Measurements from ENCODE around the gene WNT3A. TPM values are rescaled to one million over a fixed set of nuclear protein-coding genes. Genes with fewer than 3 reads are reported as not detected.
A peak's percentile ranks its signal among the peaks of the same experiment; 100 is the strongest.
"Not testable (repeated sequence)": the region's sequence is repeated elsewhere in the genome, so short reads cannot be mapped to it uniquely, and the experiment has no call there.

The WNT3A gene
- total and polyA plus RNA-seq, 9 of the 15 experiments (the other 6 are each of a cell fraction or from before 2014, with no cell fraction given) = not detected

- ATAC-seq; in situ Hi-C loops (cut with MboI); H3K79me2 ChIP-seq (ENCODE audit: control insufficient read depth, insufficient read depth, low read length); H3K27ac ChIP-seq (ENCODE audit: extremely low read depth, low read depth, low read length); BruUV-seq (replicated peaks); intact Hi-C loops (cut with micrococcal nuclease); H4K20me1 ChIP-seq (replicated peaks; ENCODE audit: control insufficient read depth, insufficient read depth, low read length); H3K36me3 ChIP-seq (ENCODE audit: control insufficient read depth, insufficient read depth, low read length); FAIRE-seq; H3K9me1 ChIP-seq (ENCODE audit: control insufficient read depth, insufficient read depth, low read length); H3K27me3 ChIP-seq (ENCODE audit: control insufficient read depth in 2 of 2, insufficient read depth in 2 of 2, low read length in 2 of 2); H3K4me2 ChIP-seq (ENCODE audit: insufficient read depth, low read length); CTCF ChIA-PET (ENCODE audit: low intra/inter-chr PET ratio); H3K4me3 ChIP-seq; H3K9me3 ChIP-seq (replicated peaks; ENCODE audit: control insufficient read depth, insufficient read depth, low read depth, low read length); TF ChIP-seq NR2C1 (tag; IDR thresholded peaks at IDR 0.05): not testable (repeated sequence)
- Histone ChIP-seq H3K4me1 (replicated peaks in 1 of 2; ENCODE audit: control insufficient read depth in 2 of 2, insufficient read depth in 2 of 2, low read length in 2 of 2) (peaks cover 0 to 25% of the 10 kb centered on the region in 2 experiments; a peak in 2 of 5 replicates), H2AFZ (ENCODE audit: low read depth, low read length) (peak overlapping the region; percentile 58; the same call in 1 of the 2 replicates), H3K9ac (ENCODE audit: insufficient read depth in 1 of 2, low read depth in 2 of 2, low read length in 2 of 2) (peak overlapping the region in 1 of 2 experiments; percentile 58; a peak in 1 of 4 replicates)
- POLR2A ChIA-PET = interaction anchor here (1.2 kb wide), 1 partner anchor 192 kb away, joined by 4 read pairs; no protein-coding TSS in a partner anchor
- DNase-seq (ENCODE audit: extremely low read depth in 1 of 4, low spot score in 3 of 4) = peak in 2 of 4 experiments; percentile 24 to 66
- 65% methylated on average over 21 of the region's 22 CpGs for WGBS (ENCODE audit: insufficient coverage, low coverage, missing lambda C conversion rate)
- TF ChIP-seq NFIC (IDR thresholded peaks at IDR 0.05) = peak; percentile 94
- TF ChIP-seq, protein P1, sequence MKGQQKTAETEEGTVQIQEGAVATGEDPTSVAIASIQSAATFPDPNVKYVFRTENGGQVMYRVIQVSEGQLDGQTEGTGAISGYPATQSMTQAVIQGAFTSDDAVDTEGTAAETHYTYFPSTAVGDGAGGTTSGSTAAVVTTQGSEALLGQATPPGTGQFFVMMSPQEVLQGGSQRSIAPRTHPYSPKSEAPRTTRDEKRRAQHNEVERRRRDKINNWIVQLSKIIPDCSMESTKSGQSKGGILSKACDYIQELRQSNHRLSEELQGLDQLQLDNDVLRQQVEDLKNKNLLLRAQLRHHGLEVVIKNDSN (CRISPR knock-in tag; IDR thresholded peaks at IDR 0.05) = peak; percentile 37
- TF ChIP-seq NR2C1 (IDR thresholded peaks at IDR 0.05) = peak; percentile 51
- 0 out of 2 replicates have a peak, but pooled peaks have one; percentile 4 for TF ChIP-seq NFE2 (IDR thresholded peaks at IDR 0.05; ENCODE audit: low read depth)
- peak; percentile 20 for TF ChIP-seq PCBP1 (IDR thresholded peaks at IDR 0.05; ENCODE audit: low read depth, low read length, poor library complexity, severe bottlenecking)
- TF ChIP-seq, protein P2, sequence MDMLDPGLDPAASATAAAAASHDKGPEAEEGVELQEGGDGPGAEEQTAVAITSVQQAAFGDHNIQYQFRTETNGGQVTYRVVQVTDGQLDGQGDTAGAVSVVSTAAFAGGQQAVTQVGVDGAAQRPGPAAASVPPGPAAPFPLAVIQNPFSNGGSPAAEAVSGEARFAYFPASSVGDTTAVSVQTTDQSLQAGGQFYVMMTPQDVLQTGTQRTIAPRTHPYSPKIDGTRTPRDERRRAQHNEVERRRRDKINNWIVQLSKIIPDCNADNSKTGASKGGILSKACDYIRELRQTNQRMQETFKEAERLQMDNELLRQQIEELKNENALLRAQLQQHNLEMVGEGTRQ (CRISPR knock-in tag; IDR thresholded peaks at IDR 0.05) = 0 out of 2 replicates have a peak, but pooled peaks have one; percentile 13
- TF ChIP-seq, protein P3, sequence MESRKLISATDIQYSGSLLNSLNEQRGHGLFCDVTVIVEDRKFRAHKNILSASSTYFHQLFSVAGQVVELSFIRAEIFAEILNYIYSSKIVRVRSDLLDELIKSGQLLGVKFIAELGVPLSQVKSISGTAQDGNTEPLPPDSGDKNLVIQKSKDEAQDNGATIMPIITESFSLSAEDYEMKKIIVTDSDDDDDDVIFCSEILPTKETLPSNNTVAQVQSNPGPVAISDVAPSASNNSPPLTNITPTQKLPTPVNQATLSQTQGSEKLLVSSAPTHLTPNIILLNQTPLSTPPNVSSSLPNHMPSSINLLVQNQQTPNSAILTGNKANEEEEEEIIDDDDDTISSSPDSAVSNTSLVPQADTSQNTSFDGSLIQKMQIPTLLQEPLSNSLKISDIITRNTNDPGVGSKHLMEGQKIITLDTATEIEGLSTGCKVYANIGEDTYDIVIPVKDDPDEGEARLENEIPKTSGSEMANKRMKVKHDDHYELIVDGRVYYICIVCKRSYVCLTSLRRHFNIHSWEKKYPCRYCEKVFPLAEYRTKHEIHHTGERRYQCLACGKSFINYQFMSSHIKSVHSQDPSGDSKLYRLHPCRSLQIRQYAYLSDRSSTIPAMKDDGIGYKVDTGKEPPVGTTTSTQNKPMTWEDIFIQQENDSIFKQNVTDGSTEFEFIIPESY (CRISPR knock-in tag; IDR thresholded peaks at IDR 0.05) = 0 out of 2 replicates have a peak, but pooled peaks have one; percentile 70
- TF ChIP-seq, protein P4, sequence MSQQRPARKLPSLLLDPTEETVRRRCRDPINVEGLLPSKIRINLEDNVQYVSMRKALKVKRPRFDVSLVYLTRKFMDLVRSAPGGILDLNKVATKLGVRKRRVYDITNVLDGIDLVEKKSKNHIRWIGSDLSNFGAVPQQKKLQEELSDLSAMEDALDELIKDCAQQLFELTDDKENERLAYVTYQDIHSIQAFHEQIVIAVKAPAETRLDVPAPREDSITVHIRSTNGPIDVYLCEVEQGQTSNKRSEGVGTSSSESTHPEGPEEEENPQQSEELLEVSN (IDR thresholded peaks at IDR 0.05; ENCODE audit: borderline replicate concordance in 1 of 2, extremely low read depth in 1 of 2, insufficient read depth in 1 of 2, insufficient read length in 1 of 2, low read depth in 1 of 2, low read length in 1 of 2, poor library complexity in 1 of 2, severe bottlenecking in 1 of 2) = peak in 1 of 2 experiments; percentile 28
- TF ChIP-seq BHLHE40 (IDR thresholded peaks at IDR 0.05; ENCODE audit: low read length) = peak; percentile 40; the same call in 1 of the 2 replicates
Measured at GRCh38 chr1:227972843-227973374, 33.9 kb upstream of the WNT3A start.
